ENCODE data around the gene KCNJ6.
"Not testable (repeated sequence)": the region's sequence is repeated elsewhere in the genome, so short reads cannot be mapped to it uniquely, and the experiment has no call there.

DNA sequence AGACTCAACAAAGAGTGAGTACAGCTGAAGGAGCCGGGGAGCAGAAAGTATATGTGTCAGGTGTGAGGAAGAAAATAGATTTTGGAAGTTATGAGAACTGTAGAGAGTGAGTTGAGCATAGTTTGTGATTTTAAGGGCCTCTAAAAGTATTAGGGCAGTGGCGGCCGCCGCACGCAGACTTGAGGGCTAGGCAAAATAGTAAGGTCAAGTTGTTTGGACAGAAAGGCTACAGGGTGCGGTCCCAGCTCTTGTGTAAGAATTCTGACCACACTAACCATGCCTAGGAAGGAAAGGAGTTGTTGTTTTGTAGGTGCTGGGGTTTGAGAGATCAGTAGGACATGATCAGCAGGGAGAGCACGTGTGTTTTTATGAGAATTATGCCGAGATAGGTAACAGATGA lies 327.6 kb downstream of the KCNJ6 start:
- TF ChIP-seq POLR2A (IDR thresholded peaks at IDR 0.05; ENCODE audit: low read length); GATA1 (IDR thresholded peaks at IDR 0.05; ENCODE audit: low read depth, low read length): not testable (repeated sequence)

Data from erythroblast (primary cell).